Neural cell (in vitro differentiated cells): ENCODE measurements around the gene PRMT3. TPM values are rescaled to one million over a fixed set of nuclear protein-coding genes. Genes with fewer than 3 reads are reported as not detected.
A peak's percentile ranks its signal among the peaks of the same experiment; 100 is the strongest.

ENCODE experiments used
- H2AFZ ChIP-seq: fragments of 200-600, 300-800 bp; sonication (generic), shearing (Covaris generic); 2 replicates; pipeline ENCODE4 v1.6.0; 2014; ENCODE audit warnings: low read depth, mild to moderate bottlenecking, antibody characterized with exemption, low read length, moderate library complexity
- H3F3A ChIP-seq: fragments of 200-600 bp; shearing (Covaris generic); 2 replicates; pipeline ENCODE4 v1.6.1; 2016; ENCODE audit warnings: mild to moderate bottlenecking, moderate library complexity, mixed read lengths, antibody characterized with exemption, low read length; ENCODE audit not compliant: insufficient read depth, poor library complexity, severe bottlenecking
- H3K27ac ChIP-seq: fragments of 200-600, 300-800 bp; sonication (generic), shearing (Covaris generic); 2 replicates; pipeline ENCODE4 v1.5.1; 2014; ENCODE audit warnings: mild to moderate bottlenecking, low read length, moderate library complexity
- H3K27me3 ChIP-seq: fragments of 300-800, 200-600 bp; sonication (generic), shearing (Covaris generic); 2 replicates; pipeline ENCODE4 v1.6.0; 2014; ENCODE audit warnings: mild to moderate bottlenecking, low read depth, low read length, moderate library complexity; ENCODE audit not compliant: insufficient read depth
- H3K36me3 ChIP-seq: fragments of 300-800, 200-600 bp; sonication (generic), shearing (Covaris generic); 2 replicates; pipeline ENCODE4 v1.5.1; 2014; ENCODE audit warnings: mild to moderate bottlenecking, antibody characterized with exemption, low read length, moderate library complexity; ENCODE audit not compliant: insufficient read depth
- H3K4me2 ChIP-seq: fragments of 300-800, 200-600 bp; sonication (generic), shearing (Covaris generic); 2 replicates; pipeline ENCODE4 v1.6.0; 2014; ENCODE audit warnings: mild to moderate bottlenecking, low read length
- H3K4me3 ChIP-seq: fragments of 300-800, 200-600 bp; sonication (generic), shearing (Covaris generic); 2 replicates; pipeline ENCODE4 v1.5.1; 2014; ENCODE audit warnings: mild to moderate bottlenecking, low read length, moderate library complexity
- H3K79me2 ChIP-seq: fragments of 200-600 bp; shearing (Covaris generic); replicated peaks from 2 replicates; pipeline ENCODE4 v1.6.0; 2014; ENCODE audit warnings: mild to moderate bottlenecking, low read length, moderate library complexity; ENCODE audit not compliant: insufficient read depth
- H3K9ac ChIP-seq: fragments of 300-800, 200-600 bp; sonication (generic), shearing (Covaris generic); 2 replicates; pipeline ENCODE4 v1.6.1; 2016; ENCODE audit warnings: mild to moderate bottlenecking, low read length, mixed read lengths
- H3K9me2 ChIP-seq: fragments of 200-600 bp; shearing (Covaris generic); 2 replicates; pipeline ENCODE4 v1.6.1; 2016; ENCODE audit warnings: mild to moderate bottlenecking, low read length, mixed read lengths; ENCODE audit not compliant: insufficient read depth
- H3K9me3 ChIP-seq: fragments of 200-600, 300-800 bp; sonication (generic), shearing (Covaris generic); 2 replicates; pipeline ENCODE4 v1.6.1; 2016; ENCODE audit warnings: mild to moderate bottlenecking, mixed run types, low read length, moderate library complexity, mixed read lengths
- H4K20me1 ChIP-seq: fragments of 200-600 bp; shearing (Covaris generic); 2 replicates; pipeline ENCODE4 v1.6.1; 2016; ENCODE audit warnings: mild to moderate bottlenecking, mixed run types; ENCODE audit not compliant: insufficient read depth
- EP300 ChIP-seq: fragments of 450-650 bp; conservative IDR thresholded peaks from 2 replicates; pipeline ENCODE4 v1.6.1; 2014; ENCODE audit warnings: antibody characterized with exemption, mild to moderate bottlenecking, moderate library complexity; ENCODE audit not compliant: poor library complexity, severe bottlenecking
- EZH2 ChIP-seq: fragments of 200-600, 300-800 bp; shearing (Covaris generic), sonication (generic); IDR thresholded peaks from 2 replicates; pipeline ENCODE4 v1.6.1; 2014; ENCODE audit warnings: antibody characterized with exemption, low read length, borderline replicate concordance, mild to moderate bottlenecking; ENCODE audit not compliant: insufficient read depth, poor library complexity, severe bottlenecking
- MXI1 ChIP-seq: fragments of 450-650 bp; conservative IDR thresholded peaks from 2 replicates; pipeline ENCODE4 v1.6.1; 2014; ENCODE audit warnings: antibody characterized with exemption, mild to moderate bottlenecking; ENCODE audit not compliant: poor library complexity, severe bottlenecking
- POLR2AphosphoS5 ChIP-seq: IDR thresholded peaks from 2 replicates; pipeline ENCODE4 v1.6.1; 2012
- RAD21 ChIP-seq: fragments of 450-650 bp; conservative IDR thresholded peaks from 2 replicates; pipeline ENCODE4 v1.6.1; 2014; ENCODE audit warnings: antibody characterized with exemption, mild to moderate bottlenecking, moderate library complexity
- SMC3 ChIP-seq: fragments of 450-650 bp; conservative IDR thresholded peaks from 2 replicates; pipeline ENCODE4 v1.6.1; 2014; ENCODE audit warnings: antibody characterized with exemption, mild to moderate bottlenecking, moderate library complexity; ENCODE audit not compliant: poor library complexity
- TAF1 ChIP-seq: IDR thresholded peaks from 2 replicates; pipeline ENCODE4 v1.6.1; 2012; ENCODE audit warnings: low read depth
- polyA plus RNA-seq: library from polyadenylated mRNA; depleted of rRNA; stranded (reverse); fragments of >200 nt; gene quantifications from 2 replicates; pipeline ENCODE4 v1.2.3, GENCODE V29; 2014
- TF ChIP-seq, protein P1 (sequence below): fragments of 450-650 bp; IDR thresholded peaks from 2 replicates; pipeline ENCODE4 v1.5.1; 2014; ENCODE audit warnings: antibody characterized with exemption, mild to moderate bottlenecking, moderate library complexity; ENCODE audit not compliant: poor library complexity, severe bottlenecking
- TF ChIP-seq, protein P2 (sequence below): IDR thresholded peaks from 2 replicates; pipeline ENCODE4 v1.6.1; 2012; ENCODE audit warnings: borderline replicate concordance

The PRMT3 gene
- polyA plus RNA-seq, 1 donor from 2014 or later: 16.5 TPM

DNA sequence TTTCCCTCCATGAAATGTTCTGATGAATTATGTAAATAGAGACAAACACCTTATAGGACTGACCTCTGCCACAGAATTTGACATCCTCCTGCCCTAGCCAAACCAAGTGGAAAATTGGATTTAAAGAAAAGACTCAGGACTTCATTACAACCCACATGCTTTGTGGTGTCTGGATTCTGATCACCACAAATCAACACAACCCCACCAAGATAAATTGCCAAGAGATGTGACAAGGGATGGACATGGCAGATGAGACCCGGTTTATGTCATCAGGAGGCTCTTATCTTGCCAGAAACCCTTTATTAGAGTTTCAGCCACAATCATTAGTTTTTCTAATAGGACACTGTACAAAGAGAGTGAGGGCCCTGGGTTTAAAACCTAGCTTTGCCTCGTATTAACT is 154.0 kb downstream of the PRMT3 start:
- Histone ChIP-seq H3K27ac (no peak overlapping the region), H3K79me2 (no peaks in the 10 kb centered on the region), H3K36me3 (no peaks in the 10 kb centered on the region), H3K9me3 (no peaks in the 10 kb centered on the region), H3K4me3 (no peak overlapping the region), H3K4me2 (no peak overlapping the region), H3K9me2 (no peaks in the 10 kb centered on the region), H3K9ac (no peak overlapping the region), H4K20me1 (no peaks in the 10 kb centered on the region), H3F3A (no peaks in the 10 kb centered on the region), H3K27me3 (no peaks in the 10 kb centered on the region), H2AFZ (no peak overlapping the region)
- TF ChIP-seq TAF1: no peak
- no peak for TF ChIP-seq POLR2AphosphoS5
- TF ChIP-seq MXI1: no peak
- no peak for TF ChIP-seq EZH2
- TF ChIP-seq RAD21: no peak
- TF ChIP-seq, protein P1, sequence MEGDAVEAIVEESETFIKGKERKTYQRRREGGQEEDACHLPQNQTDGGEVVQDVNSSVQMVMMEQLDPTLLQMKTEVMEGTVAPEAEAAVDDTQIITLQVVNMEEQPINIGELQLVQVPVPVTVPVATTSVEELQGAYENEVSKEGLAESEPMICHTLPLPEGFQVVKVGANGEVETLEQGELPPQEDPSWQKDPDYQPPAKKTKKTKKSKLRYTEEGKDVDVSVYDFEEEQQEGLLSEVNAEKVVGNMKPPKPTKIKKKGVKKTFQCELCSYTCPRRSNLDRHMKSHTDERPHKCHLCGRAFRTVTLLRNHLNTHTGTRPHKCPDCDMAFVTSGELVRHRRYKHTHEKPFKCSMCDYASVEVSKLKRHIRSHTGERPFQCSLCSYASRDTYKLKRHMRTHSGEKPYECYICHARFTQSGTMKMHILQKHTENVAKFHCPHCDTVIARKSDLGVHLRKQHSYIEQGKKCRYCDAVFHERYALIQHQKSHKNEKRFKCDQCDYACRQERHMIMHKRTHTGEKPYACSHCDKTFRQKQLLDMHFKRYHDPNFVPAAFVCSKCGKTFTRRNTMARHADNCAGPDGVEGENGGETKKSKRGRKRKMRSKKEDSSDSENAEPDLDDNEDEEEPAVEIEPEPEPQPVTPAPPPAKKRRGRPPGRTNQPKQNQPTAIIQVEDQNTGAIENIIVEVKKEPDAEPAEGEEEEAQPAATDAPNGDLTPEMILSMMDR: no peak
- no peak for TF ChIP-seq SMC3
- TF ChIP-seq, protein P2, sequence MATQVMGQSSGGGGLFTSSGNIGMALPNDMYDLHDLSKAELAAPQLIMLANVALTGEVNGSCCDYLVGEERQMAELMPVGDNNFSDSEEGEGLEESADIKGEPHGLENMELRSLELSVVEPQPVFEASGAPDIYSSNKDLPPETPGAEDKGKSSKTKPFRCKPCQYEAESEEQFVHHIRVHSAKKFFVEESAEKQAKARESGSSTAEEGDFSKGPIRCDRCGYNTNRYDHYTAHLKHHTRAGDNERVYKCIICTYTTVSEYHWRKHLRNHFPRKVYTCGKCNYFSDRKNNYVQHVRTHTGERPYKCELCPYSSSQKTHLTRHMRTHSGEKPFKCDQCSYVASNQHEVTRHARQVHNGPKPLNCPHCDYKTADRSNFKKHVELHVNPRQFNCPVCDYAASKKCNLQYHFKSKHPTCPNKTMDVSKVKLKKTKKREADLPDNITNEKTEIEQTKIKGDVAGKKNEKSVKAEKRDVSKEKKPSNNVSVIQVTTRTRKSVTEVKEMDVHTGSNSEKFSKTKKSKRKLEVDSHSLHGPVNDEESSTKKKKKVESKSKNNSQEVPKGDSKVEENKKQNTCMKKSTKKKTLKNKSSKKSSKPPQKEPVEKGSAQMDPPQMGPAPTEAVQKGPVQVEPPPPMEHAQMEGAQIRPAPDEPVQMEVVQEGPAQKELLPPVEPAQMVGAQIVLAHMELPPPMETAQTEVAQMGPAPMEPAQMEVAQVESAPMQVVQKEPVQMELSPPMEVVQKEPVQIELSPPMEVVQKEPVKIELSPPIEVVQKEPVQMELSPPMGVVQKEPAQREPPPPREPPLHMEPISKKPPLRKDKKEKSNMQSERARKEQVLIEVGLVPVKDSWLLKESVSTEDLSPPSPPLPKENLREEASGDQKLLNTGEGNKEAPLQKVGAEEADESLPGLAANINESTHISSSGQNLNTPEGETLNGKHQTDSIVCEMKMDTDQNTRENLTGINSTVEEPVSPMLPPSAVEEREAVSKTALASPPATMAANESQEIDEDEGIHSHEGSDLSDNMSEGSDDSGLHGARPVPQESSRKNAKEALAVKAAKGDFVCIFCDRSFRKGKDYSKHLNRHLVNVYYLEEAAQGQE: no peak
- TF ChIP-seq EP300: no peak

GRCh38 chr11:20544603-20545237 is 157.2 kb downstream of the PRMT3 start:
- TF ChIP-seq, protein P1: no peak
- peak; percentile 86 for TF ChIP-seq POLR2AphosphoS5
- peak; percentile 37 for TF ChIP-seq EP300
- no peak for TF ChIP-seq SMC3
- TF ChIP-seq, protein P2: peak; percentile 93
- no peak for TF ChIP-seq TAF1
- no peak for TF ChIP-seq EZH2
- TF ChIP-seq RAD21: peak; percentile 14
- Histone ChIP-seq H3K36me3 (no peaks in the 10 kb centered on the region), H3K4me2 (no peak overlapping the region), H4K20me1 (no peaks in the 10 kb centered on the region), H3K27me3 (no peaks in the 10 kb centered on the region), H3K79me2 (no peaks in the 10 kb centered on the region), H3K4me3 (no peak overlapping the region), H3F3A (no peaks in the 10 kb centered on the region), H3K27ac (peak overlapping the region; percentile 42), H2AFZ (no peak overlapping the region), H3K9me2 (no peaks in the 10 kb centered on the region), H3K9me3 (no peaks in the 10 kb centered on the region), H3K9ac (no peak overlapping the region)
